WTC11 (cell line): ENCODE data around the gene LAMB4. TPM values are rescaled to one million over a fixed set of nuclear protein-coding genes. Genes with fewer than 3 reads are reported as not detected.

Experiments
- ATAC-seq: fragments of 200-7000 bp; cut with Tn5 transposase; 2 replicates; pipeline ENCODE4 v1.10.0; 2021; ENCODE audit warnings: mild to moderate bottlenecking, moderate library complexity
- CTCF ChIA-PET: fragments of 300-600 bp; sonication (Branson Sonifier 250); formaldehyde crosslinking; loops from one replicate; lab custom pipeline; 2021; ENCODE audit warnings: antibody characterized with exemption; lab: Charles Lee
- POLR2A ChIA-PET: fragments of 350-600 bp; sonication (Branson Sonifier 250); formaldehyde crosslinking; loops from one replicate; lab custom pipeline; 2021; ENCODE audit warnings: antibody characterized with exemption; lab: Charles Lee
- DNase-seq: peaks from one replicate; pipeline ENCODE4 v3.0.0; 2021; ENCODE audit warnings: low spot score
- H3K27ac Mint-ChIP-seq: 2 replicates; pipeline ENCODE4 v1.8.0; 2021; ENCODE audit warnings: mixed read lengths
- H3K27me3 Mint-ChIP-seq: 2 replicates; pipeline ENCODE4 v1.8.0; 2021; ENCODE audit warnings: low read depth, mild to moderate bottlenecking, moderate library complexity, mixed read lengths
- H3K36me3 Mint-ChIP-seq: 2 replicates; pipeline ENCODE4 v1.8.0; 2021; ENCODE audit warnings: mixed read lengths
- H3K4me1 Mint-ChIP-seq: 2 replicates; pipeline ENCODE4 v1.8.0; 2022; ENCODE audit warnings: mixed read lengths
- H3K4me3 Mint-ChIP-seq: 2 replicates; pipeline ENCODE4 v1.8.0; 2021; ENCODE audit warnings: mild to moderate bottlenecking, moderate library complexity, mixed read lengths
- H3K9me3 Mint-ChIP-seq: 2 replicates; pipeline ENCODE4 v1.8.0; 2021; ENCODE audit warnings: mixed read lengths
- ELF4 ChIP-seq: sonication (generic); formaldehyde crosslinking; IDR thresholded peaks from 2 replicates; pipeline ENCODE4 v1.8.1; 2022; ENCODE audit warnings: low read depth, mild to moderate bottlenecking, moderate library complexity, missing genetic modification reagents
- ETV6 ChIP-seq: sonication (generic); formaldehyde crosslinking; IDR thresholded peaks from 2 replicates; pipeline ENCODE4 v1.8.1; 2022; ENCODE audit warnings: mild to moderate bottlenecking, missing genetic modification reagents
- HMGA2 ChIP-seq: fragments of 250-450 bp; sonication (Bioruptor Pico); IDR thresholded peaks from 2 replicates; pipeline ENCODE4 v1.4.0; 2021; ENCODE audit warnings: mild to moderate bottlenecking, moderate library complexity
- JAZF1 ChIP-seq: fragments of 250-450 bp; sonication (Bioruptor Pico); IDR thresholded peaks from 2 replicates; pipeline ENCODE4 v1.9.0; 2021; ENCODE audit warnings: moderate library complexity, mild to moderate bottlenecking, inconsistent platforms
- JUN ChIP-seq: sonication (generic); formaldehyde crosslinking; IDR thresholded peaks from 2 replicates; pipeline ENCODE4 v1.8.0; 2023; ENCODE audit warnings: mild to moderate bottlenecking, missing genetic modification reagents
- MYBL2 ChIP-seq: sonication (generic); formaldehyde crosslinking; IDR thresholded peaks from 2 replicates; pipeline ENCODE4 v1.8.1; 2023; ENCODE audit warnings: mild to moderate bottlenecking, moderate library complexity, missing genetic modification reagents
- NR3C1 ChIP-seq: sonication (generic); formaldehyde crosslinking; conservative IDR thresholded peaks from 2 replicates; pipeline ENCODE4 v1.8.1; 2023; ENCODE audit warnings: low read depth, mild to moderate bottlenecking, missing genetic modification reagents
- OVOL2 ChIP-seq: fragments of 250-450 bp; sonication (Bioruptor Pico); IDR thresholded peaks from 2 replicates; pipeline ENCODE4 v1.9.0; 2021; ENCODE audit warnings: mild to moderate bottlenecking, borderline replicate concordance
- RORB ChIP-seq: fragments of 250-450 bp; sonication (Bioruptor Pico); IDR thresholded peaks from 2 replicates; pipeline ENCODE4 v1.9.0; 2021; ENCODE audit warnings: mild to moderate bottlenecking
- SMAD4 ChIP-seq: sonication (generic); formaldehyde crosslinking; IDR thresholded peaks from 2 replicates; pipeline ENCODE4 v1.8.0; 2022; ENCODE audit warnings: mild to moderate bottlenecking, missing genetic modification reagents
- SOX15 ChIP-seq: fragments of 250-450 bp; sonication (Bioruptor Pico); IDR thresholded peaks from 2 replicates; pipeline ENCODE4 v1.9.0; 2021; ENCODE audit warnings: mild to moderate bottlenecking
- SP1 ChIP-seq: sonication (generic); formaldehyde crosslinking; conservative IDR thresholded peaks from 2 replicates; pipeline ENCODE4 v1.8.1; 2022; ENCODE audit warnings: missing genetic modification reagents
- TP53 ChIP-seq: sonication (generic); formaldehyde crosslinking; IDR thresholded peaks from 2 replicates; pipeline ENCODE4 v1.8.1; 2023; ENCODE audit warnings: mild to moderate bottlenecking, missing genetic modification reagents
- ZBTB21 ChIP-seq: sonication (generic); formaldehyde crosslinking; IDR thresholded peaks from 2 replicates; pipeline ENCODE4 v1.8.1; 2023; ENCODE audit warnings: mild to moderate bottlenecking, missing genetic modification reagents, borderline replicate concordance
- ZBTB43 ChIP-seq: sonication (generic); formaldehyde crosslinking; IDR thresholded peaks from 2 replicates; pipeline ENCODE4 v1.8.1; 2023; ENCODE audit warnings: mild to moderate bottlenecking, missing genetic modification reagents
- ZNF219 ChIP-seq: sonication (generic); formaldehyde crosslinking; IDR thresholded peaks from 2 replicates; pipeline ENCODE4 v1.8.0; 2023; ENCODE audit warnings: missing genetic modification reagents, mild to moderate bottlenecking, borderline replicate concordance
- ZNF512 ChIP-seq: sonication (generic); formaldehyde crosslinking; IDR thresholded peaks from 2 replicates; pipeline ENCODE4 v1.8.1; 2022; ENCODE audit warnings: missing genetic modification reagents, borderline replicate concordance
- ZSCAN18 ChIP-seq: fragments of 250-450 bp; sonication (Bioruptor Pico); IDR thresholded peaks from 2 replicates; pipeline ENCODE4 v2.1.2; 2022; ENCODE audit warnings: mild to moderate bottlenecking, moderate library complexity
- total RNA-seq: library from RNA; stranded (reverse); gene quantifications from 3 replicates; pipeline ENCODE4 v1.2.3, GENCODE V29; 2021
- TF ChIP-seq, protein P1 (sequence below): fragments of 250-450 bp; sonication (Bioruptor Pico); conservative IDR thresholded peaks from 2 replicates; pipeline ENCODE4 v1.9.0; 2021; ENCODE audit warnings: mild to moderate bottlenecking
- TF ChIP-seq, protein P2 (sequence below): fragments of 250-450 bp; sonication (Bioruptor Pico); IDR thresholded peaks from 2 replicates; pipeline ENCODE4 v1.9.0; 2021; ENCODE audit warnings: moderate library complexity, mild to moderate bottlenecking, inconsistent platforms, borderline replicate concordance
- TF ChIP-seq, protein P3 (sequence below): sonication (generic); formaldehyde crosslinking; IDR thresholded peaks from 2 replicates; pipeline ENCODE4 v1.8.0; 2023; ENCODE audit warnings: missing genetic modification reagents
- TF ChIP-seq, protein P4 (sequence below): sonication (generic); formaldehyde crosslinking; IDR thresholded peaks from 2 replicates; pipeline ENCODE4 v1.8.0; 2022; ENCODE audit warnings: mild to moderate bottlenecking, missing genetic modification reagents

The LAMB4 gene
- total RNA-seq, 1 experiment from 2014 or later, result not detected

DNA sequence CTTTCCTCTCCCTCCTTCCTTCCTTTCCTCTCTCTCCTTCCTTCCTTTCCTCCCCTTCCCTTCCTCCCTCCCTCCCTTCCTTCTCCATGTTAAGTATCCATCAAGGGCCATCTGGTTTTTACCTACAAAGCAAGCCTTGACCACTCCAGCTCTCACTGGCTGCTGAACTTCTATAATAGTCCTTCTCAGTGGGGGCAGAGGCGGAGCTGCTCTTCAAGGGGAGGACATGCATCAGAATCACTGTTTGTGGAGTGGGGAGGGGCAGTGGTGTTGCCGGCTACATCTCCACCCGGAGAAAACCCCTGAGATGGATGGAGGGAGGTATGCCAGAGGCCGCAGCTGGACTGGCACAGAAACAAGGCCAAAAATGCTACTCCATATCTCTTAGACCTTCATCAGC, 153.1 kb downstream of the LAMB4 start:
- H3K4me1 Mint-ChIP-seq, result peaks cover 26% of the 10 kb centered on the region
- ChIA-PET POLR2A (interaction anchor here (0.5 kb wide), 1 partner anchor 252 kb away, joined by 3 read pairs; no protein-coding TSS in a partner anchor), CTCF (no interaction called here)

GRCh38 chr7:107976620-107977019, 153.5 kb downstream of the LAMB4 start:
- peaks cover 65% of the 10 kb centered on the region for H3K36me3 Mint-ChIP-seq
- CTCF ChIA-PET, result no interaction called here
- no peaks in the 10 kb centered on the region for H3K9me3 Mint-ChIP-seq
- POLR2A ChIA-PET, result interaction anchor here (0.6 kb wide), 1 partner anchor 470 kb away, joined by 4 read pairs; no protein-coding TSS in a partner anchor
- H3K4me3 Mint-ChIP-seq, result no peak overlapping the region
- ATAC-seq (no peak), DNase-seq (no peak)
- peaks cover 26% of the 10 kb centered on the region for H3K4me1 Mint-ChIP-seq
- H3K27ac Mint-ChIP-seq, result no peak overlapping the region
- TF ChIP-seq TP53 (CRISPR knock-in tag) (no peak), ZNF512 (CRISPR knock-in tag) (0 out of 2 replicates have a peak, but pooled peaks have one; percentile 54), JAZF1 (CRISPR knock-in tag) (no peak)
- H3K27me3 Mint-ChIP-seq, result no peaks in the 10 kb centered on the region

More for the DNA sequence above, 153.1 kb downstream of the LAMB4 start:
- Mint-ChIP-seq H3K9me3 (no peaks in the 10 kb centered on the region), H3K27me3 (no peaks in the 10 kb centered on the region), H3K4me3 (no peak overlapping the region), H3K36me3 (peaks cover 61% of the 10 kb centered on the region), H3K27ac (no peak overlapping the region)
- ATAC-seq (peak; percentile 58; the same call in 1 of the 2 replicates), DNase-seq (no peak)
- TF ChIP-seq SOX15 (CRISPR knock-in tag) (no peak), ZSCAN18 (CRISPR knock-in tag) (no peak), SP1 (CRISPR knock-in tag) (no peak), MYBL2 (CRISPR knock-in tag) (no peak), NR3C1 (CRISPR knock-in tag) (no peak), SMAD4 (no peak), ZBTB43 (CRISPR knock-in tag) (no peak), OVOL2 (no peak), ELF4 (no peak), ZNF219 (no peak), JUN (CRISPR knock-in tag) (no peak), ETV6 (CRISPR knock-in tag) (no peak), ZBTB21 (CRISPR knock-in tag) (no peak), HMGA2 (CRISPR knock-in tag) (no peak), RORB (no peak)
- TF ChIP-seq, protein P1, sequence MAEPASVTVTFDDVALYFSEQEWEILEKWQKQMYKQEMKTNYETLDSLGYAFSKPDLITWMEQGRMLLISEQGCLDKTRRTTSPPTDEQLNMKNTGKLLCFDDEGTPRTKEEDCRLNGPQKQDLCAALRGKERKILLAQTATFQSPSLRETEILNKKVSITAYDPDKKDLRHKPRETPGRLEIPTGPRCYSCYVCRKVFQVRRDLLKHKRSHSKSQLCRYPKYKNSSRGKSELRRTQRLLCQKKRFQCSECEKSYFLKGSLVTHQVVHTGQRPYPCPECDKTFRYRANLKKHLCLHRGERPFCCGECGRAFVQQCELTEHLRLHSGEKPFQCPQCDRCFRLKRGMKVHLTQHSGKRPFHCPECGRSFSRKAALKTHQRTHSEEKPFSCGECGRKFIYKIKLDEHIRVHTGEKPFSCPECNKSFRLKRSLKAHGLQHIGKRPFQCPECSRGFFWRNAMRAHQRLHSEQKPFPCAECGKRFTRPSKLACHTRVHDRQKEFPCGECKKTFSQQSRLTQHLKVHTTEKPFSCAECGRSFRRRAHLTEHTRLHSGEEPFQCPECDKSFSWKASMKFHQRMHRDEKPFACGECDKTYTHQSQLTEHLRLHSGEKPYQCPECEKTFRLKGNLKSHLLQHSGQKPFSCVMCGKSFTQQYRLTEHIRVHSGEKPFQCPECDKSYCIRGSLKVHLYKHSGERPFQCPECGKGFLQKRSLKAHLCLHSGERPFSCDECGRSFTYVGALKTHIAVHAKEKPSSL (CRISPR knock-in tag), result no peak
- TF ChIP-seq, protein P2, sequence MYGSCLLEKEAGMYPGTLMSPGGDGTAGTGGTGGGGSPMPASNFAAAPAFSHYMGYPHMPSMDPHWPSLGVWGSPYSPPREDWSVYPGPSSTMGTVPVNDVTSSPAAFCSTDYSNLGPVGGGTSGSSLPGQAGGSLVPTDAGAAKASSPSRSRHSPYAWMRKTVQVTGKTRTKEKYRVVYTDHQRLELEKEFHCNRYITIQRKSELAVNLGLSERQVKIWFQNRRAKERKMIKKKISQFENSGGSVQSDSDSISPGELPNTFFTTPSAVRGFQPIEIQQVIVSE, result no peak
- TF ChIP-seq, protein P3, sequence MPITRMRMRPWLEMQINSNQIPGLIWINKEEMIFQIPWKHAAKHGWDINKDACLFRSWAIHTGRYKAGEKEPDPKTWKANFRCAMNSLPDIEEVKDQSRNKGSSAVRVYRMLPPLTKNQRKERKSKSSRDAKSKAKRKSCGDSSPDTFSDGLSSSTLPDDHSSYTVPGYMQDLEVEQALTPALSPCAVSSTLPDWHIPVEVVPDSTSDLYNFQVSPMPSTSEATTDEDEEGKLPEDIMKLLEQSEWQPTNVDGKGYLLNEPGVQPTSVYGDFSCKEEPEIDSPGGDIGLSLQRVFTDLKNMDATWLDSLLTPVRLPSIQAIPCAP (CRISPR knock-in tag), result no peak
- TF ChIP-seq, protein P4, sequence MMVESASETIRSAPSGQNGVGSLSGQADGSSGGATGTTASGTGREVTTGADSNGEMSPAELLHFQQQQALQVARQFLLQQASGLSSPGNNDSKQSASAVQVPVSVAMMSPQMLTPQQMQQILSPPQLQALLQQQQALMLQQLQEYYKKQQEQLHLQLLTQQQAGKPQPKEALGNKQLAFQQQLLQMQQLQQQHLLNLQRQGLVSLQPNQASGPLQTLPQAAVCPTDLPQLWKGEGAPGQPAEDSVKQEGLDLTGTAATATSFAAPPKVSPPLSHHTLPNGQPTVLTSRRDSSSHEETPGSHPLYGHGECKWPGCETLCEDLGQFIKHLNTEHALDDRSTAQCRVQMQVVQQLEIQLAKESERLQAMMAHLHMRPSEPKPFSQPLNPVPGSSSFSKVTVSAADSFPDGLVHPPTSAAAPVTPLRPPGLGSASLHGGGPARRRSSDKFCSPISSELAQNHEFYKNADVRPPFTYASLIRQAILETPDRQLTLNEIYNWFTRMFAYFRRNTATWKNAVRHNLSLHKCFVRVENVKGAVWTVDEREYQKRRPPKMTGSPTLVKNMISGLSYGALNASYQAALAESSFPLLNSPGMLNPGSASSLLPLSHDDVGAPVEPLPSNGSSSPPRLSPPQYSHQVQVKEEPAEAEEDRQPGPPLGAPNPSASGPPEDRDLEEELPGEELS (CRISPR knock-in tag), result no peak
